GM21447 (cell line): Measurements from ENCODE around the gene PTBP3.
A peak's percentile ranks its signal among the peaks of the same experiment; 100 is the strongest.
"Not testable (repeated sequence)": the region's sequence is repeated elsewhere in the genome, so short reads cannot be mapped to it uniquely, and the experiment has no call there.

Source experiments
- ATAC-seq: cut with Tn5 transposase; IDR thresholded peaks from one replicate; pipeline ENCODE4 v1.9.1; 2021; ENCODE audit not compliant: unreplicated experiment

The PTBP3 gene

DNA sequence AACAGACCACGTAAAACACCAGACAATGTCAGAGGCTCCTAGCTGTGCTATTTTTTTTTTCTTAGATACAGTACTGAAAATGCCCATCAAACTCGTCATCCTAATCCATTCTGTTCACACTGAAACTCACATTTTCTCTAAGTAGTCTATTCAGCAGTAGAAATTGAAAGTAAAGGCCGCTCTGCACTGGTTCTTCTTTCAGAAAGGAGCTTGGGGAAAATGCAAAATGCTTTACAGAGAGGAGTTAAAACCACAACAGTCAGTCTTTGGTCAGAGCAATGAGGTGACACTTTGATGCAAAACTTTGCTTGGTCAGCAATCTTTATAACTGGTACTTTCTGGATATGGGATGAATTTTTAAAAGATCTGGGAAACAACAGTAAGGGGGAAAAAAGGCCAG lies 114.5 kb downstream of the PTBP3 start:
- peak; percentile 99 for ATAC-seq

DNA sequence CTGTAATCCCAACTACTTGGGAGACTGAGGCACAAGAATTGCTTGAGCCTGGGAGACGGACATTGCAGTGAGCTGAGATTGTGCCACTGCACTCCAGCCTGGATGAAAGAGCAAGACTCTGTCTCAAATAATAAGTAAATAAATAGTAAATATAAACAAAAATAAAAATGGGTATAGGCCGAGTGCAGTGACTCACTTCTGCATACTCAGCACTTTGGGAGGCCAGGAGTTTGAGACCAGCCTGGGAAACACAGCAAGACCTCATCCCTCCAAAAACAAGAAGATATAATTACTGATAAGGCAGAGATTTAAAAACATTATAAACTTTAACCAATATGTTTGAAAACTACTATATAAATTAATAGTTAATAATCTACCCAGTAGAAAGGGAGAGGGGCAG lies 120.5 kb downstream of the PTBP3 start:
- ATAC-seq = no peak

DNA sequence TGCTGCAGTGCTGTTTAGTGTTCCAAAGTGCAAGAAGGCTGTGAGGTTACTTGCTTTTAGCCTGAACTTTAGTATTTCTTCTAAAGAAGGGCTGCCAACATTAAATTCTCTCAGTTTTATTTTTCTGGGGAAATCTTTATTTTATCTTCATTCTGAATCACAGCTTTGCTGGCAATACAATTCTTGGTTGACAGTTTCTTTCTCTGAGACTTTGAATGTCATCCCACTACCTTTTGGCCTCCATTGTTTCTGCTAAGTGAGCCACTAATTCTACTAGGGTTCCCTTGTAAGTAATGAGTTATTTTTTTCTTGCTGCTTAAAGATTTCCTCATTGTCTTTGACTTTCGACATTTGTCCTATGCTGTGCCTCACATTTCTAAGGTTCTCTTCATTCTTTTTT lies 126.0 kb downstream of the PTBP3 start:
- ATAC-seq = no peak

DNA sequence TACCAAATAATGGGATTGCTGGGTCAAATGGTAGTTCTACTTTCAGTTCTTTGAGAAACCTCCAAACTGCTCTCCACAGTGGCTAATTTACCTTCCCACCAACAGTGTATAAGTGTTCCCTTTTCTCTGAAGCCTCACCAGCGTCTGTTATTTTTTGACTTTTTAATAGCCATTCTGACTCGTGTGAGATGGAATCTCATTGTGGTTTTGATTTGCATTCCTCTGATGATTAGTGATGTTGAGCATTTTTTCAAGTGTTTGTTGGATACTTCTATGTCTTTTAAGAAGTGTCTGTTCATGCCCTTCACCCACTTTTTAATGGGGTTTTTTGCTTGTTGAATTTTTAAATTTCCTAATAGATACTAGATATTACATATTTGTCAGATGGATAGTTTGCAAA lies 129.9 kb downstream of the PTBP3 start:
- ATAC-seq = no peak

DNA sequence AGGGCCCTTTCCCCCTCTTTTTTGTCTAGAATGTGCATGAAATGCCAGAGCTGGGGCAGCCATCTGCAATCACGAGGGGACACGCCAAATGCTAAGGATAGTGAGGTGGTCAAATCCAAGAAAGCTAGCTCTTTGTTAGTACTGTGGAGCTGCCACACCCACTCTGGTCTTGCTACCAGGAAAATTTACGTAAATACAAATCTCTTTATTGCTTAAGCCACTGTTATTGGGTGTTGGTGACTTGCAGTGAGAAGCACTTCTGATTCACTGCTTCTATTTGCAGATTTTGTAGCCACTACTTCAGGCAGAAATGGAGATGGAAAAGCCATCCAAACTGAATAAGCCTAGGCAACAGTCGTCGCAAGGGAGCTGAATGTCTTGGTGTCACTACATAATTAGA lies 132.7 kb downstream of the PTBP3 start:
- no peak for ATAC-seq

DNA sequence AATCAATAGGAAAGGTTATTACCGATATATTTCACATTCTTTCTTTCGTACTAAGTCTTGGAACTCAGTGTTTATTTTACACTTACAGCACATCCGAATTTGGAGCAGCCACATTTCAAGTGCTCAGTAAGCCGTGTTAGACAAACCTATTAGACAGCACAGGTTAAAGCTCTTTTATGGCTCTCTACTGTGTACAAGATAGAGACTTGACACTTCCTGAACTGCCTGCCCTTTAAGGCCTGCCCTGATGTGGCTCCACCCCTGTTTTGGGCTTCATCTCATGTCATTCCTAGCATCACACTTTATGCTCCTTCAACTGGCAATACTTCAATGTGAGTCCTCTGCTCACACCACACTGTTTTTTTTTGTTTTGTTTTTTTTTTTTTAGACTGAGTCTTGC lies 134.8 kb downstream of the PTBP3 start:
- ATAC-seq = no peak

DNA sequence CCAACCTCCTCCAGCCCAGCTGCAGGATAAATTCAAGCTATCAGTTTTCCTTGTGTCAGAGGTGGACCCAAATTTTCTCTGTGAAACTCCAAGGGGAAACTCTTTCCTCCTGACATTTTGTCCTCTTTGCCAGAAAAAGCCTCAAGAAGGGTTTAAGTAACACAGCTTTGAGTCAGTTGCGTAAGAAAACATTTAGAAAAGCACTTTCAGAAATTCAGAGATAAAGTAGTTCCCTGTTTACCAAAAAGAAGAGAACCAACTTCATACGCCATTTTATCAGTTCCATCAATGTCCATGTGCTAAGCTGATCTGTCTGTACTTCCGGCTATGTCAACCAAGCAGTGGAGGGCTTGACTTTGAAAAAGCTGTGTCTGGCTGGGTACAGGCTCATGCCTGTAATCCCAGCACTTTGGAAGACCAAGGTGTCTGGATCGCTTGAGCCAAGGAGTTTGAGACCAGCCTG lies 138.4 kb downstream of the PTBP3 start:
- no peak for ATAC-seq

DNA sequence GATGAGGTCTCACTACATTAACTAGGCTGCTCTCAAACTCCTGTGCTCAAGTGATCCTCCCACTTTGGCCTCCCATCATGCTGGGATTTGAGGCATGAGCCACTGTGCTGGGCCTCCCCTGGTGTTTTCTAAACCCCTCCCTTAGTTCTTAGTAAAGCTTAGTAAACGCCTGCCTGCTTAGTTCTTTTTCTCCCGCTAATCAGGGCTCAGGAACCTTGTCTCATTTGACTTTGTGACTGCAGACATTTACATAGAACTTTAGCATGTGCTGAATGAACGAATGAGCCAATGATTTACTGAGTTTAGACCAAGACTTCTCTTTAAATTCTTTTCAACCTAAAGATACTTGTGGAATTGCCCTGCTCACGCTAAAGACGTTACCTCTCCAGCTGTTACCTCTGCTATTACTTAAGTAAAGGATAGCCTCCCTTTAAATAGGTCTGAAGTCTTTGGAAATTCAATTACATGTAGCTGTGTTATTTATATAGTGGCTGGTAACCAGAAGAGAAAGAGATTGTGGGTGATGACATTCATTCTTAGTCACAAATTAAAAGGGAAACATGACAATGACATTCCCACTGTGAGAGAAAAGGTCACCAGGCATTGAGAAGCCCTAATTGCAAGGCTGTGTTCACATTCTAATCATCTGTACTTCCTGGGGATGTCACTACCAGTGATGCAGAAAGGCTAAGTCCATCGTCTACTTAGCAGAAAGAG lies 139.7 kb downstream of the PTBP3 start:
- ATAC-seq = no peak

DNA sequence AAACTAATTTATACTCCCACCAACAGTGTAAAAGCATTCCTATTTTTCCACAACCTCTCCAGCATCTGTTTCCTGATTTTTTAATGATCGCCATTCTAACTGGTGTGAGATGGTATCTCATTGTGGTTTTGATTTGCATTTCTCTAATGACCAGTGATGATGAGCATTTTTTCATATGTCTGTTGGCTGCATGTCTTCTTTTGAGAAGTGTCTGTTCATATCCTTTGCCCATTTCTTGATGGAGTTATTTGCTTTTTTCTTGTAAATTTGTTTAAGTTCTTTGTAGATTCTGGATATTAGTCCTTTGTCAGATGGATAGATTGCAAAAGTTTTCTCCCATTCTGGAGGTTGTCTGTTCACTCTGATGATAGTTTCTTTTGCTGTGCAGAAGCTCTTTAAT lies 143.1 kb downstream of the PTBP3 start:
- not testable (repeated sequence) for ATAC-seq

DNA sequence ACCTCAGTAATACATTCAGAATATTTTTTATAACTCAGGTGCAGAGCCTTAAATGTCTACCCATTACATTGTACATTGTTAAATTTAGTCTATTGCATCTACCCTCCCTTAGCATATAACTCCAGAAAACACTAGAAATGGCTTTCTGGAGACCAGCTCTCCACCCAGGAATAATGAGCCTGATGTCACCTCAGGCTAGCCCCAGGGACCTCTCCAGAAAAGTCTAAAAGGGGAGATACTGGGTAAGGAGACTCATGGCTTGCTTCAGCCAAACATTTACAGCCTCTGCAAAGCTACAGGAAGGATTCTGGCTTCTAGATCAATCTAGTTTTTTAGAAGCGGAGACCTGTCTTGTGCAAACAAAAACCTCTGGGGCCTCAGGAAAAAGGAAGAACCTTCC lies 144.5 kb downstream of the PTBP3 start:
- no peak for ATAC-seq

DNA sequence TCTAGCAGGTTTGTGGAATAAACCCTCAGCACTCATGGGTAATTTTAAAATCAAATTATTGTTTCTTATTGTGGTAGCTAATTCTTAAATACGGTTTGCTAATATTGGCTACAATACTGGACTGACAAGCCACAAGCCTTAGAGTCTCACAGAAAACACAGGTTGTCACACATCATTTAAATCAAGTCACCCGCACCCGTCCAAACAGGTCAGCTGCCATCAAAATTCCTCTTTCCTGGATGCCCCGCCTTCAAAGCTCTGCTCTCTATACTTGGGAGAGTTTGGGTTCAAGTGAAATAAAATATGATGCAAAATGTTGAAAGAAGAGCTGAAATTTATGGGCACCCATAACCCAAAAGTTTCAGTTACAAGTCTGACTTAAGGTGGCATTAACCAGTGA lies 146.0 kb downstream of the PTBP3 start:
- no peak for ATAC-seq

DNA sequence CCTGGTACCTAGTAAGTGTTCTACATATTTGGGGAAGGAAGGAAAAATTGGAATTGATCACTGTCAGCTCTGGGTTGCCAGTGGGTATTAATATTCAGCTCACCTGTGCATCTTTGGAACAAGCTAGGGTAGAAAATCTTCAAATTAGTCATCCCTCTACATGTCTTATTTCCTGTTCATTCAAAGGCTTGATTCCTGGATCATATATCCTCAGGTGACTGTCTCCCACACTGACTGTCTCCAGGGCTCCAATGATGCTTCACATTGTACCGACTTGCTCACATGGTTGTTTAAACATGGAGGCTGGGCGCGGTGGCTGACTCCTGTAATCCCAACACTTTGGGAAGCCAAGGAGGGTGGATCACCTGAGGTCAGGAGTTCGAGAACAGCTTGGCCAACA lies 146.7 kb downstream of the PTBP3 start:
- no peak for ATAC-seq

DNA sequence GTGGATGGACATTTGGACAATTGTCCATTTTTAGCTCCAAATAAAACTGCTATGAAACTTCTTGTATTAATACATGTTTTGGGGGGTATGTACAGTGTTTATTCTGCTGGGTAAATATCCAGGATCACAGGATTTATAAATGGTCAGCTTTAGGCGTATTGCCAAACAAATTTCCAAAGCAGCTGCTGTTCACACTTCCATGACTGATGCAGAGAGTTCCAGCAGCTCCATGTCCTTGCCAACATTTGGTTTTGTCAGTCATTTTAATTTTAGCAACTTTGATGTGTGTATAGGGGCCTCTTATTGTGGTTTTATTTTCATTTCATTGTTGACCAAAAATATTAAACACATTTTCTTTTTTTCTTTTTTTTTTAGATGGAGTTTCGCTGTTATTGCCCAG lies 148.5 kb downstream of the PTBP3 start:
- no peak for ATAC-seq

DNA sequence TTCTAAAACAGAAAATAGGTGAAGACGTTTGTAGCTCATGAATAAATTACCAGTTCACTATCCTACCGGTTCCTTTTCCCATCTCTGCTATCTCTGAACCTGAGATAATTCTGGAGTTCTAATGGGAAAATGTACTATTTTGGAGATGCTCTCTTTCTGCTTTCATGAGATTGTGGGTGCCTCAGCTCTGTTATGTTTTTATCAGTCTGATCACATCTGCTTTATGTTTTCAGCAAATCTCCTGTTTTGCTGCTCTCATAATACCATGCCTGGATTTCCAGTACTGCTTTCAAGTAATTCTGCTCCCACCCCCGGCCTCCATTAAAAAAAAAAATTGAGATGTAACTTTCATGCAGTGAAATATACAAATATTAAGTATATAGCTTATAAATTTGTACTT lies 149.2 kb downstream of the PTBP3 start:
- no peak for ATAC-seq

DNA sequence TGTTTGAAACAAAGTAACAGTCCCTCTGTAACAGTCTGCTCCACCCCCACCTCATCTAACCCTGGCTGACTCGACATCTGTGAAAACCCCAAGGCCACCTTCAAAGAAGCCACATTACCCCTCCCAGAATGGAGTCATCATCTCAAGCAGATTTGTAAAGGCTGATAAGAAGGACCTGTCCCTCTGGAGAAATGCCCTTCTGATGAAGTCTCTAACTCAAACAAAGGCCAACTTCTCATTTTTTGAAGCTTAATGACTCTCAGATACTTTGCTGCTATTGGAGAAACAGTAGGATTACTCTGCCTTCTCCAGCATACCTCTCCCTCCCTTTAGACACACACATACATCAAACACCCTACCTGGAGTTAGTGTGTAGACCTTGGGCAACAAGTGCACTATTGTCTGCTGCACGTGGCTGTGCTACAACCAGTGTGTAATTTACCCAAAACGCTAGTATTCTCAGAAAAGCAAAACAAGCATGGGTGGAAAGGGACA lies 153.0 kb downstream of the PTBP3 start:
- ATAC-seq = peak; percentile 28

DNA sequence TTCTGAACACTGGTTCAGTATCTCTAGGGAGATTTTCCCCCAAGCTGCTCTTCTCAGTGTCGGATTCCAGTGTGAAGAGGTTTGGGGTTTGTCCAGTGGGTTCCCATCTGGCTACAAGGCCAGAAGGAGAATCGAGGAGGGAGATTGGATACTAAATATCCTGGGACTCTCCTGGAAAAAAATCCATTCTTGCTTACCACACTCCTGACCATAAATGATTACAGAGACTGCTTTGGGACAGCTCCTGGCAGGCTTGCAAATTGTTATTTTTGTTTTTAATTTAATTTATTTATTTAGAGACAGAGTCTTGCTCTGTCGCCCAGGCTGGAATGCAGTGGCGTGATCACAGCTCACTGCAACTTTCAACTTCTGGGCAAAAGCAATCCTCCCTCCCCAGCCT lies 153.6 kb downstream of the PTBP3 start:
- ATAC-seq = no peak

DNA sequence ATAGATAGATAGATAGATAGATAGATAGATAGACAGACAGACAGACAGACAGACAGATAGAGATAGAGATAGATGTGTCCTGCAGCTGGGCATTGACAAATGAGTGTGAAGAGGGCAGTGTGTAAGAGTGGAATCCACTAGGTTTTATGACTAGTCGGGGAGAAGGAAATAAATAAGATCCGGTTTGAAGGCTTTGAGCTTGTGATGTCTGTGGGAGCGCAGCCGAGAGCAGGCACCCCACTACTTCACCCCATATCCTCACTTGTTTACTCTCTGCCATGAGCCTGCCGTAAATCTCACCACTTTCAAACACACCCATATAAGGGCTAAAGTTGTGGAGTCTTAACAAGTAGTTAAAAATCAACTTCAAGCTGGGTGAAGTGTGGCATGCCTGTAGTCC lies 156.9 kb downstream of the PTBP3 start:
- no peak for ATAC-seq

DNA sequence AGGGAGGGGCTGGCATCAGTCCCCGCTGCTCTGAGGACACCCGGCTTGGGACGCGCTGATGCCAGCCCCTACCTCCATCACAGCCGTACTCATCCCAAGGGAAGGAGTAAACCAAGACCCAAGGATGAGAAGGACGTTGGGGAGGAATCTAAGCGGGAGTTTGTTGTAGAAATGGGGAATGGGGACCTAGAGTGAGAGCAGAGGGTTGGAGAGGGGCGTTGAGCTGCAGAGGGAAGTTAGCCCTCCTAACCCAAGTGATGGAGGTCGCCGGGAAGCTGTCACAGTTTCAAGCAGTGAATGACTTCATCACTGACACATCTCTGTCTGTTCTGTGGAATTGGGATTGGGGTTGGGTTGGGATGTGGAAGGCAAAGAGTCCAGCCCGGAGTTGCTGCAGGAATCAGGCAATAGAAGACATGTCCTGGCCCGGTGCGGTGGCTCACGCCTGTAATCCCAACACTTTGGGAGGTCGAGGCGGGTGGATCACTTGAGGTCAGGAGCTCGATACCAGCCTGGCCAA lies 157.6 kb downstream of the PTBP3 start:
- no peak for ATAC-seq

DNA sequence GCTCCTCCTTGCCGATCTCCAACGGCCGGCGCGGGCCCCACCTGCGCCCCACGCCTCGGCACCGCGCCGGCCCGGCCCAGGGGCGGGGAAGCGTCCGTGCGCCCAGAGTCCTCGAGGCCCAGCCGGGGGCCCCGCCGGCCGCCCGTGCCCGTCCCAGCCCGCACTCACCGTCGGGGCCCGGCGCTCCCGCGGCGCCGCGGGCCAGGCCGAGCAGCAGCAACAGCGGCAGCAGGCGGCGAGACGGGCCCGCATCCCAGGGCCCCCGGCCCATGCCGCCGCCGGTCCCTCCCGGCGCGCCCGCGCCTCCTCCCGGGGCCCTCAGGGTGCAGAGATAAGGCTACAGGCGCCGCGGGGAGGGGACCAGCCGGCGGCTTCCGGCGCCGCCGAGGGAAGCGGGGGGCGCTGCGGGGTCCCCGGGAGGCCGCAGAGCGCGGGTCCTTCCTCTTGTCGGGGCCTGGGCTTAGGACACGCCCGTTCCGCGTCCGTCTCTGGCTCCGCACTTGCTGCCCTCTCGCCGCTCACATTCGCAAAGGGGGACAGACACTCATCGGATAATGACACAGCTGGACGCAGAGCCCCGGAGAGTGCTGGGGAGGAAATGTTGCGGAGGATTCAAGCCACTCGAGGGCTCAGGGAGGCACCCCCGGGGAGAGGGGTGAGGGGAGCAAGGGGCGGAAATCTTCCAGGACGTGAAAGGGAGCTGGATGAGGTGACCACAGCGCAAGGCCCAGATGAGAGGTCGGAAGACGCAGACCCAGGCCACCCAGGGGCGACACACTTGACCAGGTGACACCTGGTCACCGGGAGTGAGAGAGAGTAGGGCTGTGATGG lies 158.2 kb downstream of the PTBP3 start, which contains the start of gene SUSD1:
TSS of gene SUSD1 (minus strand) at position 333 of the 831 bp plus-strand sequence. CDS start at position 271, 62 bp downstream.
- peak; percentile 40 for ATAC-seq

DNA sequence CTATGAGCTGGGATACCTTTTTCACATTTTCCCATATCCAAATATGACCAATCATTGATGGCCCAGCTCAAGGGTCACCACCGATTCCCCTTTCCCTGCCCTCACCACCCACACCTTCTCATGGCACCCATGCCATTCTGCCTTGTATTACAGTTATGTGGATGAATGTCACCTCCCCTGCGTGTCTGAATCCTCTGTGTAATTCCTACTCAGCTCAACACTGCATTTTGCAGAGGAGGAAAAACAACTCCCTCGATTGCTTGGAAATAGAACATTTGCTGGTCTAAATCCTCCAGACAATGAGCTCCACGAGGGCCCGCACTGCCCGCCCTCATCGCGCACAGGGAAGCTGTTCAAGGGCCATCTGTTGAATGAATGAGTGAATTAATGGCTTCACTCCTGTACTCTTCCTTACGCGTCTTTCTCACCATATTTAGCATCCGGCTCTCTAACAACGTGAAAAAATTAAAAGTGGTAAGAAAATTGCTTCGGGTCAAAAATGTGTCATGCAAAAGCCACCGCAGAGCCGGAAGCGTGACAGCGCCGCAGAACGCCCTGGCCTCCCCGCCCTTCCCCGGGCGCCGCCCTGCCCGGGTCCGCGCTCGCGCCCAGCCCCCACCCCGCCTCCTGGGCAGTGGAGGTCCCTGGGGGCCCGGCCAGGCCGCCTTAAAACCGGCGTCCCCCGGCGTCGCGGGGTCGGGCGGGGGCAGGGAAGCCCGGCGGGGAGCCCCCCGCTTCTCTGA lies 159.0 kb downstream of the PTBP3 start:
- ATAC-seq = peak; percentile 84
